Endodermal cell (in vitro differentiated cells): ENCODE measurements around the gene ENHO. TPM values are rescaled to one million over a fixed set of nuclear protein-coding genes. Genes with fewer than 3 reads are reported as not detected.
A peak's percentile ranks its signal among the peaks of the same experiment; 100 is the strongest.

Experiments used
- DNase-seq: peaks from one replicate; pipeline ENCODE4 v3.0.0-alpha.2; 2017
- H3K27ac ChIP-seq: 2 replicates; pipeline ENCODE4 v1.5.1; 2013; ENCODE audit warnings: mild to moderate bottlenecking, low read depth, low read length, moderate library complexity
- H3K27me3 ChIP-seq: 2 replicates; pipeline ENCODE4 v1.6.1; 2013; ENCODE audit warnings: mild to moderate bottlenecking, low read length, moderate library complexity; ENCODE audit not compliant: insufficient read depth, control insufficient read depth, poor library complexity, severe bottlenecking
- H3K36me3 ChIP-seq: 2 replicates; pipeline ENCODE4 v1.7.0; 2013; ENCODE audit warnings: mild to moderate bottlenecking, low read length, moderate library complexity; ENCODE audit not compliant: control insufficient read depth, insufficient read depth
- H3K4me1 ChIP-seq: one replicate; pipeline ENCODE4 v1.7.0; 2013; ENCODE audit warnings: low read length; ENCODE audit not compliant: control insufficient read depth, insufficient read depth
- H3K4me3 ChIP-seq: 2 replicates; pipeline ENCODE4 v1.5.1; 2013; ENCODE audit warnings: mild to moderate bottlenecking, low read length, moderate library complexity
- H3K9ac ChIP-seq: 2 replicates; pipeline ENCODE4 v1.6.1; 2013; ENCODE audit warnings: mild to moderate bottlenecking, low read length, moderate library complexity; ENCODE audit not compliant: poor library complexity, severe bottlenecking; ENCODE audit errors: extremely low read depth
- H3K9me3 ChIP-seq: 2 replicates; pipeline ENCODE4 v1.6.1; 2013; ENCODE audit warnings: mild to moderate bottlenecking, low read length, moderate library complexity; ENCODE audit not compliant: control insufficient read depth
- H3K27ac Mint-ChIP-seq: 2 replicates; pipeline ENCODE4 v1.8.0; 2020; ENCODE audit warnings: mixed read lengths
- H3K27me3 Mint-ChIP-seq: 2 replicates; pipeline ENCODE4 v1.8.0; 2021; ENCODE audit warnings: mild to moderate bottlenecking, mixed read lengths; ENCODE audit not compliant: insufficient read depth
- H3K36me3 Mint-ChIP-seq: 2 replicates; pipeline ENCODE4 v1.8.0; 2020; ENCODE audit warnings: low read depth, mixed read lengths
- H3K4me1 Mint-ChIP-seq: 2 replicates; pipeline ENCODE4 v1.8.0; 2020; ENCODE audit warnings: mixed read lengths
- H3K4me3 Mint-ChIP-seq: 2 replicates; pipeline ENCODE4 v1.8.0; 2020; ENCODE audit warnings: mild to moderate bottlenecking, moderate library complexity, mixed read lengths
- H3K9me3 Mint-ChIP-seq: 2 replicates; pipeline ENCODE4 v1.8.0; 2020; ENCODE audit warnings: mild to moderate bottlenecking, mixed read lengths
- WGBS, 2 experiments: methylation state at CpG; one replicate each; pipeline versions ENCODE4 v1.1.5 to v1.1.7; 2013; ENCODE audit warnings: missing lambda C conversion rate in 2 of 2, mixed read lengths in 1 of 2; ENCODE audit not compliant: insufficient coverage in 1 of 2, insufficient read length in 1 of 2; 5-methylcytosine and 5-hydroxymethylcytosine counted together
- total RNA-seq, 2 donors: library from RNA; stranded (reverse); fragmentation: NEBNext Ultra II Directional in 1 of 2; extraction: Animal tissue kit (Norgen Biotek cat#: 25700) in 1 of 2; gene quantifications; 2 replicates in 1 of 2; 3 replicates in 1 of 2; pipeline ENCODE4 v1.2.1, GENCODE V29; 2021
- TF ChIP-seq, protein P1 (sequence below): fragments of 200-600 bp; sonication (generic); conservative IDR thresholded peaks from 2 replicates; pipeline ENCODE4 v1.5.0; 2021; ENCODE audit warnings: antibody characterized with exemption, mild to moderate bottlenecking

The ENHO gene
- total RNA-seq, 2 donors from 2014 or later: 7.1 to 14.5 TPM

DNA sequence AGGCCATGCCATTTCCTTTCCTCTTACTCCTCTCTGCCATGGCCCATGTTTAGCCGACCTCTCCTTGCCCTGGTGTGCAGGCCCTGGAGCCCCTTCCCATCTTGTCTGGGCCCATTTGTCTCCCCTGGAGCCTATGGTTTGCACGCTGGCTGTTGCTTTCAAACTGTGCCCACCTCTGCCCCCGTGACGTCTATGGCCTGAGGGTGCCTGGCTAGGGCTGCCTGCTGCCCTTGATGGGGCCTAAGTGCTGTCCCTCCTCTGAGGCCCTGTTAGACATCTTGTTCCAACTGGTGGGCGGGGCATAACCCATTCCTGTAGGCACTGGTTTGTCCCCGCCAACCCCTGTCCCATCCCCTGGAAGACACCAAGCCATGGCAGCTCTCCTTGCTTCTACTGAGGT lies 22.7 kb upstream of the ENHO start:
- peaks cover 9% of the 10 kb centered on the region for H3K27me3 ChIP-seq
- H3K9me3 Mint-ChIP-seq: peaks cover 2% of the 10 kb centered on the region
- WGBS, 2 experiments: 86 to 89% methylated on average over 4 to 6 of the region's 6 CpGs
- no peak overlapping the region for H3K27ac ChIP-seq
- H3K36me3 Mint-ChIP-seq: no peaks in the 10 kb centered on the region
- TF ChIP-seq, protein P1, sequence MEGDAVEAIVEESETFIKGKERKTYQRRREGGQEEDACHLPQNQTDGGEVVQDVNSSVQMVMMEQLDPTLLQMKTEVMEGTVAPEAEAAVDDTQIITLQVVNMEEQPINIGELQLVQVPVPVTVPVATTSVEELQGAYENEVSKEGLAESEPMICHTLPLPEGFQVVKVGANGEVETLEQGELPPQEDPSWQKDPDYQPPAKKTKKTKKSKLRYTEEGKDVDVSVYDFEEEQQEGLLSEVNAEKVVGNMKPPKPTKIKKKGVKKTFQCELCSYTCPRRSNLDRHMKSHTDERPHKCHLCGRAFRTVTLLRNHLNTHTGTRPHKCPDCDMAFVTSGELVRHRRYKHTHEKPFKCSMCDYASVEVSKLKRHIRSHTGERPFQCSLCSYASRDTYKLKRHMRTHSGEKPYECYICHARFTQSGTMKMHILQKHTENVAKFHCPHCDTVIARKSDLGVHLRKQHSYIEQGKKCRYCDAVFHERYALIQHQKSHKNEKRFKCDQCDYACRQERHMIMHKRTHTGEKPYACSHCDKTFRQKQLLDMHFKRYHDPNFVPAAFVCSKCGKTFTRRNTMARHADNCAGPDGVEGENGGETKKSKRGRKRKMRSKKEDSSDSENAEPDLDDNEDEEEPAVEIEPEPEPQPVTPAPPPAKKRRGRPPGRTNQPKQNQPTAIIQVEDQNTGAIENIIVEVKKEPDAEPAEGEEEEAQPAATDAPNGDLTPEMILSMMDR: no peak
- H3K4me1 Mint-ChIP-seq: no peaks in the 10 kb centered on the region
- H3K9me3 ChIP-seq: no peaks in the 10 kb centered on the region
- H3K4me3 ChIP-seq: no peak overlapping the region
- H3K4me3 Mint-ChIP-seq: no peak overlapping the region
- peak; percentile 35 for DNase-seq
- H3K4me1 ChIP-seq: no peaks in the 10 kb centered on the region
- H3K9ac ChIP-seq: no peak overlapping the region
- H3K27ac Mint-ChIP-seq: no peak overlapping the region
- H3K36me3 ChIP-seq: no peaks in the 10 kb centered on the region
- H3K27me3 Mint-ChIP-seq: peaks cover 5% of the 10 kb centered on the region

DNA sequence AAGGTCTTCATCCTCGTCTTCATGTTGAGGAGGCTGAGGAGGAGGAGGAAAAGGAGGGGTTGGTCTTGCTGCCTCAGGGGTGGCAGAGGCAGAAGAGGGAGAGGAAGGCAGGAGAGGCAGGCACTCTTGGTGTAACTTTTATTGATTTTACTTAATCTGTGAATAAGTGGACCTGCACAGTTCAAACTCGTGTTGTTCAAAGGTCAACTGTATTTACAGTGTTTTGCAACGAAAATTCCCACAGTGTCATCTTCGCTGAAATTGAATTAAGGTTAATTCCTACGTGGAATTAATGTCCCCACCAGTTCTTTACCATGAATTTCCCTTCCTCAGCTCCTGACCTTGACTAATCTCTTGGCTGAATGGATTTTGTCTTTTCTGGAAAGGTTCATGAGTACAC lies 21.2 kb upstream of the ENHO start:
- Mint-ChIP-seq H3K4me1 (no peaks in the 10 kb centered on the region), H3K36me3 (no peaks in the 10 kb centered on the region), H3K9me3 (peaks cover 2% of the 10 kb centered on the region), H3K27me3 (peaks cover 5% of the 10 kb centered on the region), H3K4me3 (no peak overlapping the region), H3K27ac (no peak overlapping the region)
- H3K27ac ChIP-seq: no peak overlapping the region
- TF ChIP-seq, protein P1: no peak
- H3K36me3 ChIP-seq: no peaks in the 10 kb centered on the region
- no peak overlapping the region for H3K4me3 ChIP-seq
- no peak for DNase-seq
- H3K9me3 ChIP-seq: no peaks in the 10 kb centered on the region
- H3K9ac ChIP-seq: no peak overlapping the region
- 77 to 78% methylated on average over 4 to 5 of the region's 5 CpGs for WGBS, 2 experiments
- H3K27me3 ChIP-seq: peaks cover 9% of the 10 kb centered on the region
- H3K4me1 ChIP-seq: no peaks in the 10 kb centered on the region

DNA sequence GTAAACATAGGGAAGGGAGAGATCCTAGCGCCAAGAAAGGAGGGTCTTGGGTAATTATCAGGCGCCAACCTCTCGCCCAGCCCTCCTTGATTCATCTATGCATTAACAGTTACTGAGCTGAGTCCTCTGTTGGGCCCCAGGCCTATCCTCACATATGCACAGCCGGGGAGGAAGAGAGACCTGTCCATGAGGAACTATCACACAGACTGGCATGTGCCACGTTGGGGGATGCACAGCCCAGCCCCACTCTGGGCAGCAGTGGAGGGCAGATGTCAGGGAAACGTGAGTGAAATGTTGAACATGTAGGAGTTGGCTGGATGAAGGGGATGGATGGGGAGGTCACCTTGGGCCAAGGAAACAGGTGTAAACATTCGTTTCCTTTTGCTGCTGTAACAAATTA lies 18.8 kb upstream of the ENHO start:
- Mint-ChIP-seq H3K36me3 (no peaks in the 10 kb centered on the region), H3K27me3 (peaks cover 10% of the 10 kb centered on the region), H3K27ac (no peak overlapping the region), H3K4me3 (no peak overlapping the region), H3K9me3 (peaks cover 2% of the 10 kb centered on the region), H3K4me1 (peaks cover 2% of the 10 kb centered on the region)
- Histone ChIP-seq H3K36me3 (no peaks in the 10 kb centered on the region), H3K4me3 (no peak overlapping the region), H3K9me3 (no peaks in the 10 kb centered on the region), H3K27ac (no peak overlapping the region), H3K9ac (no peak overlapping the region), H3K4me1 (no peaks in the 10 kb centered on the region), H3K27me3 (peaks cover 9% of the 10 kb centered on the region)
- 85 to 86% methylated on average over 3 to 7 of the region's 7 CpGs for WGBS, 2 experiments
- TF ChIP-seq, protein P1: no peak
- no peak for DNase-seq
